Embryonic facial prominence (tissue), 1 donor: ENCODE data around the gene KEAP1.
"Not testable (repeated sequence)": the region's sequence is repeated elsewhere in the genome, so short reads cannot be mapped to it uniquely, and the experiment has no call there.

ENCODE experiments used
- DNase-seq: peaks from one replicate; pipeline ENCODE4 v3.0.0-alpha.2; 2016; ENCODE audit errors: extremely low spot score

Gene KEAP1

DNA sequence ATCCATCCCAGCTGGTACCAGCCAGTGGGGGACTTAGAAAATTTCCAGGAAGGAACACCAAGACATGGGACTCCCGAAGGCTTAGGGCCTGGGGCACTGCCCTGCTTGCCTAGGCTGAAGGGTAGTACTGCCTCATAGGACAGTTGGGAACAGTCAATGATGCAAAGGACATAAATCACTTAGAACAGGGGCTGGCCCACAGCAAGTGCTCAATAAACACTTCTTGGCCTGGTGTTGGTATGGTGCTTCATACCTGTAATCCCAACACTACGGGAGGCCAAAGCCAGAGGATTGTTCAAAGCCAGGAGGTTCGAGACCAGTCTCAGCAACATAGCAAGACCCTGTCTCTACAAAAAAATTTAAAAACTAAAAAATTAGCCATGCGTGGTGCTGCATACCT is 5.8 kb downstream of the KEAP1 start:
- no peak for DNase-seq

DNA sequence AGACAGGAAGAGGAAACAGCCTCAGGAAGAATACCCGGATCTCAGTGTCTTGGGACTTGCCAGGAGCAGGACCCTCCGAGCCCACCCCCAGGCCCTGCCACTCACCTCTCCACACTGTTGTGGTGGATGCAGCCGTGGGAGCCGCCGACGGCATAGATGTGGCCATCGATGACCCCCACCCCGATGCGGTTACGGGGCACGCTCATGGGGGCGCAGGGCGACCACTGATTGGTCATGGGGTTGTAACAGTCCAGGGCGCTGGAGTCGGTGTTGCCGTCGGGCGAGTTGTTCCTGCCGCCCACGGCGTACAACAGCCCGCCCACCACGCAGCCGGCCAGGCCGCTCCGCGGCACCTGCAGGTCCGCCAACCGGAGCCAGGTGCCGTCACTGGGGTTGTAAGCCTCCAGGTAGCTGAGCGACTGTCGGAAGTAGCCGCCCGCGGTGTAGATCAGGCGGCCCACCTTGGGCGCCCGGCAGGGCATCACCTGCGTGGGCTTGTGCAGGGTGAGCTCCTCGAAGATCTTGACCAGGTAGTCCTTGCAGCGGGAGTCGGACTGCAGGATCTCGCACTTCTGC is 11.6 kb downstream of the KEAP1 start:
- no peak for DNase-seq

DNA sequence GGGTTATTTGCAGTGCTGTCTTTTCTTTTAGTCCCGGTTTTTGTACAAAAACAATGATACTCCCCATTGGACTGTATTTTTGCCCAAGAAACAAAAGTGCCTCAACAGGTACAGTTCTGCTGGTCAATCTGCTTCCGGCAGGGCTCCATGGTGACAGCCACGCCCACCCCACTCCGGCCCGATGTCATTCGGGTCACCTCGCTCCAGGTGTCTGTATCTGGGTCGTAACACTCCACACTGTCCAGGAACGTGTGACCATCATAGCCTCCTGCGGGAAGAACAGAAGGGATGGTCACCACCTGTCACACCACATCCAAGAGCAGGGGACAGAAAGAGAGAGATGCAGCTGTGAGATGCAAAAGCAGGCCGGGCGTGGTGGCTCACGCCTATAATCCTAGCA is 16.6 kb downstream of the KEAP1 start:
- no peak for DNase-seq

DNA sequence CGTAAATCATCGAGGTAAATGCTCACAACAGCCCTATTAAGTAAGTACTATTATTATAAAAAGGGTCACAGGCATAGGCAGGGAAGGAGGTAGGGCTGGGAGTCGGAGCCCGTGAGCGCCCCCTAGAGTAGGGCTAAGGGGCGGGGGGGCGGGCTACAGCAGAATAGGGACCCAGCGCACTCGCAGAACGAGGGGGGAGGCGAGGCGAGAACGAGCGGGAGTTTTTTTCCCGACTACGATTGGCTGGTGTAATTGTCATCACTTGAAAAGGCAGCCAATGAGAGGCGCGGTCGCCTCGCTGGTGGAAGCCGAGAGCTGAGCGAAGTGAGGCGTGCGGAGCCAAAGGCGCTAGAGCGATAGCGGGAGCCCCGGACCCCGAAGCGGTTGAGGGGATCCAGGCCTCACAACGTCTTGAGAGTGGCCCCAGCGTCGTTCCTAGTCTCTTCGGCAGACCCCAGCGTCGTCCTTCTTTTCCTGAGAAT is 24.2 kb downstream of the KEAP1 start:
- DNase-seq = peak; percentile 45

DNA sequence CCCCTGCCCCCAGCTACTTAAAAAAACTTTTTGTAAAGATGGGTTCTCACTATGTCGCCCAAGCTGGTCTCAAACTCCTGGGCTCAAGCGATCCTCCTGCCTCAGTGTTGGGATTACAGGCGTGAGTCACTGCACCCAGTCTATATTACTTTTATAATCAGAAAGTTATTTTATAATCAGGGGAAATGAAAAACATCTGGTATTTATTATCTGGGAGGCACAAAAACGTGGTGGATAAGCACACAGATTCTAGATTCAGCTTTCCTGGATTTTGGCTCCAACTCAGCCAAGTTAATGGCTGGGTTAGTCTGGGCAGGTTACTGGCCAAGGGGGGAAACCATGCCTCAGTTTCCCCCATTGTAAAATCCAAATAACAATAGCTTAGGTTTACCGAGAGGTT is 24.7 kb downstream of the KEAP1 start:
- no peak for DNase-seq

DNA sequence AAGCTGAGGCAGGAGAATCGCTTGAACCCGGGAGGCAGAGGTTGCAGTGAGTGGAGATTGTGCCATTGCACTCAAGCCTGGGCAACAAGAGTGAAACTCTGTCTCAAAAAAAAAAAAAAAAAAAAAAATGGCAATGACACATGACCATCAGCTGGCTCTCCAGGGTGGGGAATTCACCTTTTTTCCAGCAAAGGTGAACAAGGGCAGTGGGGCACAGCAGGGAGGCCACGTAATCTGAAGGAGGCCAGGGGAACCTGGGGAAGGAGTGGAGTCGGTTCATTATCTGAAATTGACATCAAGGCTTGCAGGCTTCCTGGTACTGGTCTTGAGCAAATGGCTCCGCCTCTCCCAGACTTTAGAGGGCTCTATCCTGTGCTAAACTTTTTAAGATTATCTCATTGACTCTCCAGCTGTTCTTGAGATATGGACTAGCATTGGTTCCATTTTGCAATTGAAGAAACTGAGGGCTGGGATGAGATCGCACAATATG is 28.1 kb downstream of the KEAP1 start:
- DNase-seq = no peak

DNA sequence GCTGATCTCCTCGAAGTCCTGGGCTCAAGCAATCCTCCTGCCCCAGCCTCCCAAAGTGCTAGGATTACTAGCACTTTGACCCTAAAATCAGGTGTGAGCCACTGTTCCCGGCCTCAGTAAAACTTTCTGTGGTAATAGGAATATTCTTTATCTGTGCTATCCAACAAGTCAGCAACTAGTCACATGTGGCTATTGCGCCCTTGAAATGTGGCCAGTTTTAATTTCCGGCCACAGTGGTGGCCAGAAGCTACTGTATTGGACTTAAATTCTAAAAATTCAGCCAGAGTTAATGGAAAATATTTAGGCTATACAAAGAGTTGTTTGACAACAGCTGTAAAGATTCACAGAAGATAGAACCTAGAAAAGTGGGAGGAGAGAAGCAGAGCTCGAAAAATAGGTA is 30.0 kb downstream of the KEAP1 start:
- DNase-seq = no peak

DNA sequence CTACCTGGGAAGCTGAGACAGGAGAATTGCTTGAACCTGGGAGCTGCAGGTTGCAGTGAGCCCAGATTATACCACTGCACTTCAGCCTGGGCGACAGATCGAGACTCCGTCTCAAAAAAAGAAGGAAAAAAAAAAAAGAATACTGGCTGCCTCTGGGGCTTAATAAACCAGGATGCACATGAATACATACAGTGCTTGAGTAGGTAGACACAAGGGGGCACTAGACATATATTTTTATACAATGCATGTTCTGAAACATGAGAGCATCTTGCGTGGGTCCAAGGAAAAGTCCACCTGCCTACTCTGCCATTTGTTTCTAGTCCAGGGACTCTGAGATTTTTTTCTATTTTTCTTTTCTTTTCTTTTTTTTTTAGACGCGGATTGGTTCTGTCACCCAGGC is 31.2 kb downstream of the KEAP1 start:
- no peak for DNase-seq

DNA sequence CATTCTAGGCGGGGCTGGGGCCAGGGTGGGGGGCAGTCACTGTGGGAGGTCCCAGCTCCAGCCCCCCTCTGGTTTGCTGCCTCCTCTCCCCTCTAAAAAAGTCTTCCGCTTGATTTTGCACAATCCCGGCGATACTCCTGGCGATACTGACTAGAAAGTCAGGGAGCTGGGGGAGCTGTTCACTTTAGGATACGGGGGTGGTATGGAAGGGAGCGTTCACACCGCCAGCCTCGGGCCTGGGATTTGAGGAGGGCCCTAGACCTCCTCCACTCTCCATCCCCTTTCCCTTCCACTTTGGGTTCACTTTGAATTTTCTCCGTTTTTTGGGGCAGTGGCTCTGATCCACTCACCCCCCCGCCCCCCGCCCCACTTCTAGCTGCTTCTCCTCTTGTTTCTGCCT is 35.0 kb downstream of the KEAP1 start:
- no peak for DNase-seq

DNA sequence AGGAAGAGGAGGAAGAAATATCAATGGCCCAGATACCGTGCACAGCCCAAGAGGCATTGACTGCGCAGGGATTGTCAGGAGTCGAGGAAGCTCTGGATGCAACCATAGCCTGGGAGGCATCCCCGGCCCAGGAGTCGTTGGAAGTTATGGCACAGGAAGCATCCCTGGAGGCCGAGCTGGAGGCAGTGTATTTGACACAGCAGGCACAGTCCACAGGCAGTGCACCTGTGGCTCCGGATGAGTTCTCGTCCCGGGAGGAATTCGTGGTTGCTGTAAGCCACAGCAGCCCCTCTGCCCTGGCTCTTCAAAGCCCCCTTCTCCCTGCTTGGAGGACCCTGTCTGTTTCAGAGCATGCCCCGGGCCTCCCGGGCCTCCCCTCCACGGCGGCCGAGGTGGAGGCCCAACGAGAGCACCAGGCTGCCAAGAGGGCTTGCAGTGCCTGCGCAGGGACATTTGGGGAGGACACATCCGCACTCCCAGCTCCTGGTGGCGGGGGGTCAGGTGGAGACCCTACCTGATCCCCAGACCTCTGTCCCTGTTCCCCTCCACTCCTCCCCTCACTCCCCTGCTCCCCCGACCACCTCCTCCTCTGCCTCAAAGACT is 36.0 kb downstream of the KEAP1 start:
- no peak for DNase-seq

DNA sequence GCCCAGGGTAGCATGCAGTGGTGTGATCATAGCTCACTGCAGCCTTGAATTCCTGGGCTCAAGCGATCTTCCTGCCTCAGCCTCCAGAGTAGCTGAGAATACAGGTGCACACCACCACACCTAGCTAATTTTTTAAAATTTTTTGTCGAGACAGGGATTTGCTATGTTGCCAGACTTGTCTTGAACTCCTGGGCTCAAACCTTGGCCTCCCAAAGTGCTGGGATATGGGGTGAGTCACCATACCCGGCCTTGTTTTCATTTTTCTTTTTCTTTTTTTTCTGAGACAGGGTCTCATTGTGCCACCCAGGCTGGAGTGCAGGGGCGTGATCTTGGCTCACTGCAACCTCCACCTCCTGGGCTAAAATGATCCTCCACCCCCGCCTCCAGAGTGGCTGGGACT is 38.7 kb downstream of the KEAP1 start:
- no peak for DNase-seq

DNA sequence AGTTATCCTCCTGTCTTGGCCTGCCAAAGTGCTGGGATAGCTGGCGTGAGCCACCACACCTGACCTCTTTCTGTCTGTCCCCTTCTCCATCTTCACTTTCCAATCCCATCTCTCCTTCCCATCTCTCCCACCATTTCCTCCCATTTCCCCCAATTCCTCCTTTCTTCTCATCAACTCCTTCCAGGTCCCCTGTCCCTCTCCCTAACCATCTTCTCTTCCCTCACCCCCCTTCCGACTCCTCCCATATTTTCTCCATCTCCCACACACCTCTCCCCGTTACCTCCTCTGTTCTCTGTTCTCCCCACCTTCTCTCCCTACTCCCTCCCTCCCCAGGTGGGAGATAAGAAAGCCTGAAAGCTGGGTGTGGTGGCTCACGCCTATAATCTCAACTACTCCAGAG is 40.6 kb downstream of the KEAP1 start:
- no peak for DNase-seq

DNA sequence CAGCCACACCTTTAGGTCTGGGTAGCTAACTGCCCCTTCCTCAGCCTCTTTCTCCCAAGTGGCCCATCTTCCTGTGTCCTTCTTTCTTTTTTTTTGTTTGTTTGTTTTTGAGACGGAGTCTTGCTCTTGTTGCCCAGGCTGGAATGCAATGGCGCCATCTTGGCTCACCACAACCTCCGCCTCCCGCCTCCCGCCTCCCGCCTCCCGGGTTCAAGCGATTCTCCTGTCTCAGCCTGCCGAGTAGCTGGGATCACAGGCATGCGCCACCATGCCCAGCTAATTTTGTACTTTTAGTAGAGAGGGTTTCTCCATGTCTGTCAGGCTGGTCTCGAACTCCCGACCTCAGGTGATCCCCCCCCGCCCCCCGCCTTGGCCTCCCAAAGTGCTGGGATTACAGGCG is 41.1 kb downstream of the KEAP1 start:
- not testable (repeated sequence) for DNase-seq

DNA sequence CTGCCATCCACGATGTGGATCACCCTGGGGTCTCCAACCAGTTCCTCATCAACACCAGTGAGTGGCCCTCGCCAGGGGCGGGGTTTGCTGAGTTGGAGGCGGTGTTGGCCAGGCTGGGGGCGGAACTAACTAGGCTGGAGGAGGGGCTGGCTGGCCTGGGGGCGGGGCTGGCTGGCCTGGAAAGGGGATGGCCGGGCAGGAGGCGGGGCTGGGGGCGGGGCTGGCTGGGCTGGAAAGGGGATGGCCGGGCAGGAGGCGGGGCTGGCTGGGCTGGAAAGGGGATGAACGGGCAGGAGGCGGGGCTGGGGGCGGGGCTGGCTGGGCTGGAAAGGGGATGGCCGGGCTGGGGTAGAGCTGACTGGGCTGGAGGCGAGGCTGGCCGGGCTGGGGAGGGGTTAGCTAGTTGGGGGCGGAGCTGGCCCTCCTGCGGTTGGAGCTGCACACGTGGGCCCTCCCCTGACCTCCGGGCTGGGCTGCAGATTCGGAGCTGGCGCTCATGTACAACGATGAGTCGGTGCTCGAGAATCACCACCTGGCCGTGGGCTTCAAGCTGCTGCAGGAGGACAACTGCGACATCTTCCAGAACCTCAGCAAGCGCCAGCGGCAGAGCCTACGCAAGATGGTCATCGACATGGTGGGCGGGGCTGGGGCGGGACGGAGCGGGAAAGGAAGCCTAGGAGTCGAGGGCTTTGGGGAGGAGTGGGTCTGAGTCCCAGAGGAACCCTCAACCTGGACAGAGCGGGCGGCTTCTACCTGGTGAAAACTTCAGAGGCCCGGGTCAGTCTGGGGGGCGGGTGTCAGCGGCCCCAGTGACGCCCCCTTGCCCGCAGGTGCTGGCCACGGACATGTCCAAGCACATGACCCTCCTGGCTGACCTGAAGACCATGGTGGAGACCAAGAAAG is 41.9 kb downstream of the KEAP1 start:
- peak; percentile 75 for DNase-seq

DNA sequence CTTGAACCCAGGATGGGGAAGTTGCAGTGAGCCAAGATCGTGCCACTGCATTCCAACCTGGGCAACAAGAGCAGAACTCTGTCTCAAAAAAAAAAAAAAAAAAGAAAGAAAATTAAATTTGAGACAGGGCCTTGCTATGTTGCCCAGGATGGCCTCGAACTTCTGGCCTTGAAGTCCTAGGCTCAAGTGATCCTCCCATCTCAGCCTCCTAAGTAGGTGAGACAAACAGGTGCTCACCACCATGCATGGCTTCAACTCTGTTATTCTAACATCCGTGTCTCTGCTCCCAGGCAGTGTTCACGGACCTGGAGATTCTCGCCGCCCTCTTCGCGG is 42.5 kb downstream of the KEAP1 start:
- DNase-seq = no peak

DNA sequence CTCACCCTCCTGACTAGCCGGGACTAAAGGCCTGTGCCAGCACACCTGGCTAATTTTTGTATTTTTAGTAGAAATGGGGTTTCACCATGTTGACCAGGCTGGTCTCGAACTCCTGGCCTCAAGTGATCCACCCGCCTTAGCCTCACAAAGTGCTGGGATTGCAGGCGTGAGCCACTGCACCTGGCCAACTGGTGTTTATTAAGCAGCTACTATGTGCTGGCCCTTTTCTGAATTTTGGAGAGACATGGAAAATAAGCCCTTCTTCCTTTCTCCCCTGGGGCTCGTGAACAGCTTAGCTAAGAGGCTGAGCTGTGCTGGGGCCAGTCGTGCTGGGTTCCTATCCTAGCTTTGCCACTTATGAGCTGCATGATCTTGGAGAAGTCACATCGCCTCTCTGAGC is 44.4 kb downstream of the KEAP1 start:
- not testable (repeated sequence) for DNase-seq

DNA sequence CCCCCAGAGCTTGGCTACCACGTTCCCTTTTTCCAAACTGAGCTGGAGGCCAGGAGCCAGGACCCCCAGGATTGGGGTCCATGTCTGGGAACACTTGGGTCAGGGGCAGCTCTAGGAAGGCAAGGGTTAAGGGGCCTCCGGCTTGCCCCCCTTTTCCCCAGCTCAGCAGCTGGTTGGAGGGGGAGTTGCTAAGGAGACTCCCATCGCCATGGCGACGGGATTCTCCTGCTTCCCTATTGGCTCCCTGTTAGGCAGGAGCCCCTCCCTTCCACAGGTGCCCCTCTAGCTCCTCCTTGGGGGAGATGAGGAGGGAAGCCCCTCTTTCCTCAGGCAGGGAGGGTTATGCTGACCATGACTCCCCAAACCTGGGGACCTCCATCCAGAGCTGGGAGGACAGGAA is 48.9 kb downstream of the KEAP1 start:
- DNase-seq = no peak

DNA sequence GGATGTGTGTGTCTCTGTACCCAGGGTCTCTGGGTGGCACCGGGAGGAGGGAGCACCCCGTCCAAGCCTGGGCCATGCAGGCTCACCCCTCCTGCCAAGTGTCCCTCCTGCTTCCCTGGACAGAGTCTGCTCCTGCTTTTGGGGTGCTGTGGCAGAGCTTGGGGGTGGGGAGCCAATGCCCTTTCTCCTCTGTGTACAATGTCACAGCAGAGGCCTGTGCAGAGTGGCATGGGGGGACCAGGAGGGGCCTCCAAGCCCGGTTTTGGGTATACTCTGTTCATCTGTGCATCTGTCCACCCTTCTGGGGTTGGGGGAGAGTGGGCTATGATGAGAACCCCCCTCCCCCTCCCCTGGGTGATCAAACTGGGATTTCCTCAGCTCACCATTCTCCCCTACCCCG is 49.3 kb downstream of the KEAP1 start:
- DNase-seq = no peak

DNA sequence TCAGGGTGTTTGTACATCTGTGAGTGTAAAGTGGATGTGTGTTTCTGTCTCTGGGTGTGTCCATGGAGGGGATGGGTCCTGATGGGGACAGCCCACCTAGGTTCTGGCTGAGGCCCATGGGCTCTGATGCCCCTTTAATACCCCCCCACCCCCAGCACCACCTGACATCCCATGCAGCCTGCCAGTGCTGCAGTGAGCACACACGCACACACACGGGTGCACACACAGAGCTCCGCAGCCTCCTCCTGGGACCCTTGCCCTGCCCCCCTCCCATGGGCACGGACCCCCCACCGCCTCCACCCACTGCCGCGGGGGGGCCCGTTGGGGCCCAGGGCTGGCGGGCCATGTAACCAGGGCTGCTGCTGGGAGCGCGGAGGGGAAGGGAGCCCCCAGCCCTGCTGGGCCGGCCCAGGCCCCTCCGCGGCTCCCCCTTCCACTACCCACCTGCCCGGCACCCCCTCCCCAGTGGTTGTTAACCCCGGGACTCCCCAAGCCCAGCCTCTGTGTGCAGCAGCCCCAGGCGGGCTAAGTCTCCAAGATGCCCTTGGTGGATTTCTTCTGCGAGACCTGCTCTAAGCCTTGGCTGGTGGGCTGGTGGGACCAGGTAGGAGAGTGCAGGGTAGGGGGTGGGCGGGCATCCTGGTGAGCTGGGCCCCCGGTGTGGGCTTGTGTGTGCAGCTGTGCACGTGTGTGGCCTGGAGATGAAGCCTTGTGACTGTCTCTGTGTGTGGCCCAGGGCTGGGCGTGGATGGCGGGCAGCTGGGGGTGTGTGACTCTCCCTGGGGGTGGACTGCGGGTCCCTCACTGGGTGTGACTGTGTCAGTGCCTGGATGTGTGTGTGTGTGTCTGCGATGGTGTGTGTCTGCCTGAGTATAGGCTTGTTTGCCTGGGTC is 50.2 kb downstream of the KEAP1 start:
- no peak for DNase-seq

DNA sequence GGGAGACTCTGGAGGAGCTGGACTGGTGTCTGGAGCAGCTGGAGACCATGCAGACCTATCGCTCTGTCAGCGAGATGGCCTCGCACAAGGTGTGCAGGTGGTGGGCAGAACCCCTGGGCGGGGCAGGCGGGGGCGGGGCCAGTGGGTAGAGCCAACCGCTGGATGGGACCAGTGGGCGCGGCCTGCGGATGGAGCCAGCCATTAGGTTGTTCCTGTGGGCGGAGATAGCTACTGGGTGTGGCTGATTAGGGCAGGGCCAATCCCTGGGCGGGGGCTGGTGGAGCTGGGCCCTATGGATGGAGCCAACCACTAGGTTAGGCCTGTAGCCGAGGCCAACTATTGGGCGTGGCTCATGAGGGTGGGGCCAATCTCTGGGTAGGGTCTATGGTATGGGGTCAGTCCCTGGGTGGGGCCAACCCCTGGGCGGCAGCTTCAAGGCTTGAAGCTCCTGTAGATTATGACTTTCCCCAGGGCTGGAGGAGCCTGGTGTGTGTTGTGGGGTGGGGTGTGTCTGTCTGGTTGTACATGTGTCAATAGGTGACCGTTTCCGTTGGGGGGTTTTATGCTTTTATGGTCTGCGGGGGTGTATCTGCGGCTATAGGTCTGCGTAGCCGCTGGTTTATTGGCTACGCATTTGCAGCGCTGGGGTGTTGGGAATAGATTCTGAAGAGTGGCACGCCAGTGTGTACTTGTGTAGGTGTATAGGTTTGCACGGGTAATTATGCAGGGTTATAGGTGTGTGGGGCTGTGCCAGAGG is 52.1 kb downstream of the KEAP1 start:
- DNase-seq = no peak

DNA sequence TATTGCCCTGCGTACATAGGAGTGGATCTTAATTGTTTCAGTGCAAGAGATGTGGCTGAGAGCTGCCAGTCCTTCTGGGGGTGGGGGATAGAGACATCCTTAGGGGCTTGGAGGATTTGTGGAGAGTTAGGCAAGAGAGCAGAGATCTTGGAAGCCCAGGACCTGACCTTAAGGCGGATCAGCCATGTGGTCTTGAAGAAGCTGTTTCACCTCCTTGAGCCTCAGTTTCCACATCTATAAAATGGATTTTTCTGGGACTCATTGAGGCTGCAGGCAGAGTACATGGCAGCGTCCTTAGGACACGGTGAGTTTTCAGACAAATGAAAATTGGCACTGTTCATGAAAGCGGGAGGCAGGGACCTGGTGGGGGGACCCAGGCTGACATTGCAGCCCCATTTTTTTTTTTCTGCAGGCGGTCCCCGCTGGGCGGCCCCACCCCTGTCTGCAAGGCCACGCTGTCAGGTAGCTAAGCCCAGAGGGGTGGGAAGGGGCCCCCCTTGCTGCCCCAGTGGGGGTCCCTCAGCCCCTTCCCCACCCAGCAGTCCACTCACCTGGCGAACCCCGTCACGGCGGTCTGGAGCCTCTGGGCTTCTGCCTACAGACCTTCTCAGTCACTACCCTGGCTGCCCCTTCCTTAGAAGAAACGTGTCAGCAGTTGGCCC is 52.8 kb downstream of the KEAP1 start:
- no peak for DNase-seq
